Measurements from ENCODE around the gene GNG4. TPM values are rescaled to one million over a fixed set of nuclear protein-coding genes. Genes with fewer than 3 reads are reported as not detected.

The GNG4 gene
- total RNA-seq, 1 experiment from 2014 or later: 3.5 TPM

DNA sequence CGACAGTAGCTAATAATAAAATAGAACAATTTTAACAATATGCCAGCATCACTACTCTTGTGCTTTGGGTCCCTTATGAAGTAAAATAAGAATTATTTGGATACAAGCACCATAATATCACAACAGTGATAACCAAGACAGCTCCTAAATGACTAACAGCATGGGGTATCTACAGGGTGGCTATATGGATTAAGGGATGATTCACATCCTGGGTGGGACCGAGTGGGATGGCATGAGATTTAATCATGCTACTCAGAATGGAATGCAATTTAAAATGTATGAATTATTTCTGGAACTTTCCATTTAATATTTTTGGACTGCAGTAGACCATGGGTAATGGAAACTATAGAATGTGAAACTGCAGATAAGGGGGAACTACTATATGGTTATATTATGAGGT is 117.2 kb downstream of the GNG4 start:
- peaks cover 4% of the 10 kb centered on the region for H3K27me3 Mint-ChIP-seq (ENCODE audit: insufficient read depth, unreplicated experiment)
- TF ChIP-seq, protein P1, sequence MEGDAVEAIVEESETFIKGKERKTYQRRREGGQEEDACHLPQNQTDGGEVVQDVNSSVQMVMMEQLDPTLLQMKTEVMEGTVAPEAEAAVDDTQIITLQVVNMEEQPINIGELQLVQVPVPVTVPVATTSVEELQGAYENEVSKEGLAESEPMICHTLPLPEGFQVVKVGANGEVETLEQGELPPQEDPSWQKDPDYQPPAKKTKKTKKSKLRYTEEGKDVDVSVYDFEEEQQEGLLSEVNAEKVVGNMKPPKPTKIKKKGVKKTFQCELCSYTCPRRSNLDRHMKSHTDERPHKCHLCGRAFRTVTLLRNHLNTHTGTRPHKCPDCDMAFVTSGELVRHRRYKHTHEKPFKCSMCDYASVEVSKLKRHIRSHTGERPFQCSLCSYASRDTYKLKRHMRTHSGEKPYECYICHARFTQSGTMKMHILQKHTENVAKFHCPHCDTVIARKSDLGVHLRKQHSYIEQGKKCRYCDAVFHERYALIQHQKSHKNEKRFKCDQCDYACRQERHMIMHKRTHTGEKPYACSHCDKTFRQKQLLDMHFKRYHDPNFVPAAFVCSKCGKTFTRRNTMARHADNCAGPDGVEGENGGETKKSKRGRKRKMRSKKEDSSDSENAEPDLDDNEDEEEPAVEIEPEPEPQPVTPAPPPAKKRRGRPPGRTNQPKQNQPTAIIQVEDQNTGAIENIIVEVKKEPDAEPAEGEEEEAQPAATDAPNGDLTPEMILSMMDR (IDR thresholded peaks at IDR 0.05; ENCODE audit: insufficient read depth in 1 of 2, low read depth in 1 of 2, low read length in 1 of 2, severe bottlenecking in 1 of 2, unreplicated experiment in 1 of 2): no peak
- no peaks in the 10 kb centered on the region for H3K9me3 ChIP-seq
- H3K27me3 ChIP-seq (replicated peaks; ENCODE audit: control insufficient read depth, insufficient read depth, low read length): no peaks in the 10 kb centered on the region
- H3K4me1 ChIP-seq: no peaks in the 10 kb centered on the region
- no peak overlapping the region for H3K4me3 Mint-ChIP-seq (ENCODE audit: unreplicated experiment)
- intact Hi-C loops (cut with micrococcal nuclease; ENCODE audit: unreplicated experiment): no loop called here
- H3K4me1 Mint-ChIP-seq (ENCODE audit: low read depth, unreplicated experiment): no peaks in the 10 kb centered on the region
- ChIA-PET CTCF (no interaction called here), POLR2A (no interaction called here)
- H3K36me3 ChIP-seq (ENCODE audit: control insufficient read depth, insufficient read depth, low read length): no peaks in the 10 kb centered on the region
- no peaks in the 10 kb centered on the region for H3K36me3 Mint-ChIP-seq (ENCODE audit: insufficient read depth, unreplicated experiment)
- no peaks in the 10 kb centered on the region for H3K9me3 Mint-ChIP-seq (ENCODE audit: unreplicated experiment)
- H3K27ac Mint-ChIP-seq (ENCODE audit: unreplicated experiment): no peak overlapping the region
- BruUV-seq (replicated peaks): no TSS peak
- H3K4me3 ChIP-seq (ENCODE audit: low read depth, low read length): no peak overlapping the region
- no peak for DNase-seq

DNA sequence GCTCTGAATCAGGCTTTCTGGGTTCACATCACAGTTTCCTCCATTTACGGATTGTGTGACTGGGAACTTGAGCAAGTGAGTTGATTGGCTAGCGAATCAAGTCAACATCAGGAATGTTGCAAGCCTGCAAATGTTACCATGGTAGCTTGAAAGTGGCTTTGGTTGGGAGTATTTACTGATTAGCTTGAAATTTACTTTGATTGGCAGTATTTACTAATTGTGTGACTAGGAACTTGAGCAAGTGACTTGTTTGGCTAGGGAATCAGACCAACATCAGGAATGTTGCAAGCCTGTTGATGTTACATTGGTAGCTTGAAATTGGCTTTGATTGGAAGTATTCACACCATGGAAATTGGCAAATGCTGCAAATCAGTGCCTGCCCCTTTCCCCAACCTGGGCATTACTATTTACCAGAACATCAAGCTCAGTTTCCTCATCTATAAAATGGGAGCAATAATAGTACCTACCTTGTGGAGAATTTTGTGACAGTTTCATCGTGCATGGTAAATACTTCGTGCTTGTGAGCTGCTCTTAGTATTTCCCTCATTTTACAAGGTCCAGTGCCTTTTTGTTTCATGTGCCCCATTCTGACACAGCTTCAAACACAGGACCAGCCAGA is 122.3 kb downstream of the GNG4 start:
- POLR2A ChIA-PET: no interaction called here

GRCh38 chr1:235525314-235525713 is 124.3 kb downstream of the GNG4 start:
- no peaks in the 10 kb centered on the region for H3K36me3 Mint-ChIP-seq (ENCODE audit: insufficient read depth, unreplicated experiment)
- DNase-seq: no peak
- no peaks in the 10 kb centered on the region for H3K27me3 Mint-ChIP-seq (ENCODE audit: insufficient read depth, unreplicated experiment)
- no peaks in the 10 kb centered on the region for H3K4me1 Mint-ChIP-seq (ENCODE audit: low read depth, unreplicated experiment)
- intact Hi-C loops (cut with micrococcal nuclease; ENCODE audit: unreplicated experiment): no loop called here
- TF ChIP-seq, protein P1 (IDR thresholded peaks at IDR 0.05; ENCODE audit: insufficient read depth in 1 of 2, low read depth in 1 of 2, low read length in 1 of 2, severe bottlenecking in 1 of 2, unreplicated experiment in 1 of 2): no peak
- no peaks in the 10 kb centered on the region for H3K36me3 ChIP-seq (ENCODE audit: control insufficient read depth, insufficient read depth, low read length)
- BruUV-seq (replicated peaks): no TSS peak
- H3K9me3 ChIP-seq: no peaks in the 10 kb centered on the region
- no peak overlapping the region for H3K4me3 ChIP-seq (ENCODE audit: low read depth, low read length)
- no peak overlapping the region for H3K4me3 Mint-ChIP-seq (ENCODE audit: unreplicated experiment)
- no peaks in the 10 kb centered on the region for H3K9me3 Mint-ChIP-seq (ENCODE audit: unreplicated experiment)
- ChIA-PET POLR2A (interaction anchor here (0.5 to 1.1 kb wide), 2 partner anchors 20 to 476 kb away, joined by 3 to 7 read pairs; no protein-coding TSS in a partner anchor), CTCF (interaction anchor here (0.6 to 0.7 kb wide), 2 partner anchors 14 to 233 kb away, joined by 3 to 5 read pairs; no protein-coding TSS in a partner anchor)
- no peaks in the 10 kb centered on the region for H3K27me3 ChIP-seq (replicated peaks; ENCODE audit: control insufficient read depth, insufficient read depth, low read length)
- no peak overlapping the region for H3K27ac Mint-ChIP-seq (ENCODE audit: unreplicated experiment)
- H3K4me1 ChIP-seq: no peaks in the 10 kb centered on the region

More for the DNA sequence above, 122.3 kb downstream of the GNG4 start:
- Mint-ChIP-seq H3K27me3 (ENCODE audit: insufficient read depth, unreplicated experiment) (no peaks in the 10 kb centered on the region), H3K9me3 (ENCODE audit: unreplicated experiment) (no peaks in the 10 kb centered on the region), H3K36me3 (ENCODE audit: insufficient read depth, unreplicated experiment) (no peaks in the 10 kb centered on the region), H3K4me3 (ENCODE audit: unreplicated experiment) (no peak overlapping the region), H3K27ac (ENCODE audit: unreplicated experiment) (no peak overlapping the region), H3K4me1 (ENCODE audit: low read depth, unreplicated experiment) (no peaks in the 10 kb centered on the region)
- CTCF ChIA-PET: no interaction called here
- TF ChIP-seq, protein P1 (IDR thresholded peaks at IDR 0.05; ENCODE audit: insufficient read depth in 1 of 2, low read depth in 1 of 2, low read length in 1 of 2, severe bottlenecking in 1 of 2, unreplicated experiment in 1 of 2): no peak
- intact Hi-C loops (cut with micrococcal nuclease; ENCODE audit: unreplicated experiment): no loop called here
- Histone ChIP-seq H3K4me1 (no peaks in the 10 kb centered on the region), H3K4me3 (ENCODE audit: low read depth, low read length) (no peak overlapping the region), H3K9me3 (no peaks in the 10 kb centered on the region), H3K27me3 (replicated peaks; ENCODE audit: control insufficient read depth, insufficient read depth, low read length) (no peaks in the 10 kb centered on the region), H3K36me3 (ENCODE audit: control insufficient read depth, insufficient read depth, low read length) (no peaks in the 10 kb centered on the region)
- no TSS peak for BruUV-seq (replicated peaks)
- no peak for DNase-seq
